ENCODE results near the gene PNPLA7.
A peak's percentile ranks its signal among the peaks of the same experiment; 100 is the strongest.
"Not testable (repeated sequence)": the region's sequence is repeated elsewhere in the genome, so short reads cannot be mapped to it uniquely, and the experiment has no call there.

Gene PNPLA7

GRCh38 chr9:137551264-137552021, 1.2 kb upstream of the PNPLA7 start, which contains the start of gene MRPL41:
TSS of gene MRPL41 (plus strand) at chr9:137551879. CDS start at chr9:137552082, 203 bp downstream.
- CTCF ChIA-PET = interaction anchor here (0.8 kb wide), 1 partner anchor 13 kb away, joined by 3 read pairs; no protein-coding TSS in a partner anchor

GRCh38 chr9:137550958-137551263, 709 bp upstream of the PNPLA7 start:
- POLR2A ChIA-PET = interaction anchor here (1.8 to 1.9 kb wide), 2 partner anchors 16 to 249 kb away, joined by 5 to 7 read pairs; partner anchors contain the start of gene NRARP
- CTCF ChIA-PET; DNase-seq (ENCODE audit: extremely low spot score): not testable (repeated sequence)

More at GRCh38 chr9:137551264-137552021, 1.2 kb upstream of the PNPLA7 start, which contains the start of gene MRPL41:
- TF ChIP-seq BHLHE40 (IDR thresholded peaks at IDR 0.05; ENCODE audit: borderline replicate concordance) = no peak
- TF ChIP-seq FOXM1 (IDR thresholded peaks at IDR 0.05; ENCODE audit: borderline replicate concordance) = no peak
- 0 out of 2 replicates have a peak, but pooled peaks have one; percentile 17 for TF ChIP-seq L3MBTL2 (conservative IDR thresholded peaks at IDR 0.05)
- no peak for TF ChIP-seq ARNT (IDR thresholded peaks at IDR 0.05)
- peak; percentile 73 for TF ChIP-seq PKNOX1 (IDR thresholded peaks at IDR 0.05)
- no peak for TF ChIP-seq FOXA1 (IDR thresholded peaks at IDR 0.05)
- no peak for TF ChIP-seq NFRKB (IDR thresholded peaks at IDR 0.05)
- DNase-seq (ENCODE audit: extremely low spot score) = peak; percentile 98
- POLR2A ChIA-PET = interaction anchor here (0.8 to 1.9 kb wide), 10 partner anchors 9 to 422 kb away, joined by 3 to 7 read pairs (median 4); partner anchors contain the start of genes DPH7 and NRARP

- CTCF ChIA-PET = no interaction called here
Observed at GRCh38 chr9:137547687-137548543, 2.3 kb downstream of the PNPLA7 start.

GRCh38 chr9:137545123-137545522, 5.1 kb downstream of the PNPLA7 start:
- CTCF ChIA-PET = interaction anchor here (0.7 kb wide), 1 partner anchor 45 kb away, joined by 3 read pairs; the partner anchor contains the start of gene ZMYND19
- POLR2A ChIA-PET = no interaction called here
- TF ChIP-seq ELF4 (IDR thresholded peaks at IDR 0.05) (no peak), ZNF384 (IDR thresholded peaks at IDR 0.05) (no peak), HDGF (IDR thresholded peaks at IDR 0.05; ENCODE audit: borderline replicate concordance) (no peak), ARNT (IDR thresholded peaks at IDR 0.05) (no peak), CTBP1 (IDR thresholded peaks at IDR 0.05; ENCODE audit: borderline replicate concordance) (no peak), NFRKB (IDR thresholded peaks at IDR 0.05) (no peak), FOXM1 (IDR thresholded peaks at IDR 0.05; ENCODE audit: borderline replicate concordance) (no peak), LEF1 (IDR thresholded peaks at IDR 0.05; ENCODE audit: borderline replicate concordance) (no peak), TARDBP (IDR thresholded peaks at IDR 0.05) (no peak), L3MBTL2 (conservative IDR thresholded peaks at IDR 0.05) (no peak), BHLHE40 (IDR thresholded peaks at IDR 0.05; ENCODE audit: borderline replicate concordance) (no peak), PKNOX1 (IDR thresholded peaks at IDR 0.05) (no peak), FOXK2 (IDR thresholded peaks at IDR 0.05) (no peak), SUZ12 (IDR thresholded peaks at IDR 0.05) (no peak), SP1 (IDR thresholded peaks at IDR 0.05) (no peak)
- DNase-seq (ENCODE audit: extremely low spot score) = no peak

More at GRCh38 chr9:137547687-137548543, 2.3 kb downstream of the PNPLA7 start:
- no peak for DNase-seq (ENCODE audit: extremely low spot score)
- TF ChIP-seq FOXK2 (IDR thresholded peaks at IDR 0.05) = no peak
- no peak for TF ChIP-seq PKNOX1 (IDR thresholded peaks at IDR 0.05)
- no peak for TF ChIP-seq FOXM1 (IDR thresholded peaks at IDR 0.05; ENCODE audit: borderline replicate concordance)
- POLR2A ChIA-PET = no interaction called here

- POLR2A ChIA-PET = no interaction called here
- DNase-seq (ENCODE audit: extremely low spot score) = no peak
- CTCF ChIA-PET = no interaction called here
- TF ChIP-seq PKNOX1 (IDR thresholded peaks at IDR 0.05) = no peak
- no peak for TF ChIP-seq NFRKB (IDR thresholded peaks at IDR 0.05)
- TF ChIP-seq TARDBP (IDR thresholded peaks at IDR 0.05) = no peak
- TF ChIP-seq SP1 (IDR thresholded peaks at IDR 0.05) = no peak
- no peak for TF ChIP-seq FOXM1 (IDR thresholded peaks at IDR 0.05; ENCODE audit: borderline replicate concordance)
- TF ChIP-seq L3MBTL2 (conservative IDR thresholded peaks at IDR 0.05) = no peak
- no peak for TF ChIP-seq FOXA1 (IDR thresholded peaks at IDR 0.05)
- TF ChIP-seq CTBP1 (IDR thresholded peaks at IDR 0.05; ENCODE audit: borderline replicate concordance) = no peak
- no peak for TF ChIP-seq SUZ12 (IDR thresholded peaks at IDR 0.05)
- no peak for TF ChIP-seq ELF4 (IDR thresholded peaks at IDR 0.05)
- no peak for TF ChIP-seq ZNF384 (IDR thresholded peaks at IDR 0.05)
- TF ChIP-seq ARNT (IDR thresholded peaks at IDR 0.05) = no peak
- TF ChIP-seq LEF1 (IDR thresholded peaks at IDR 0.05; ENCODE audit: borderline replicate concordance) = no peak
- TF ChIP-seq BHLHE40 (IDR thresholded peaks at IDR 0.05; ENCODE audit: borderline replicate concordance) = no peak
Observed at GRCh38 chr9:137544176-137544760, 5.9 kb downstream of the PNPLA7 start.

All from HEK293T (cell line).